Lung microvascular endothelial cell (primary cell): ENCODE results near the gene ZDHHC23. TPM values are rescaled to one million over a fixed set of nuclear protein-coding genes. Genes with fewer than 3 reads are reported as not detected.

ENCODE experiments used
- DNase-seq, 2 donors: peaks; one replicate each; pipeline versions ENCODE4 v3.0.0 to v3.0.0-alpha.2; 2010; ENCODE audit warnings: low read depth in 2 of 2
- total RNA-seq: library from RNA; depleted of rRNA; stranded (reverse); fragments of >200 nt; gene quantifications from 2 replicates; pipeline ENCODE4 v1.2.1, GENCODE V29; 2014

The ZDHHC23 gene
- total RNA-seq, 1 donor from 2014 or later: 20.6 TPM

DNA sequence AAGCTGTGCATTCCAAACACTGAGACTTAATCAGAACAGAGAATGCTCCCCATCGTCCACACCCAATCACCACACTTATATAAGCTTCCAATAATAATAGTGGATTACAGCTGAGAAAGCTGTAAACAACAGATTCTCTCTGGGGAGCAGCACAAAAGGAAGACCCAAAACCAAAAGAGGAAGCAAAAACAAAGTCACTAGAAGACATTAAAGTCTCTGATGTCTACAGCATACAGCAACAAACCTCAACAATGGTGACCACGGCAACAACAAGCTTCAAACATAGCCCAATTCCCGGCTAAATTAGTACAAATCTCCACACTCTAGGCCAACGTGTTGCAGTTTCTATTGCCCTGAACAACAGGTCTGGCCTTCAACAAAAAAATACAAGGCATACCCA lies 37.7 kb downstream of the ZDHHC23 start:
- peak; percentile 19 to 26 for DNase-seq

DNA sequence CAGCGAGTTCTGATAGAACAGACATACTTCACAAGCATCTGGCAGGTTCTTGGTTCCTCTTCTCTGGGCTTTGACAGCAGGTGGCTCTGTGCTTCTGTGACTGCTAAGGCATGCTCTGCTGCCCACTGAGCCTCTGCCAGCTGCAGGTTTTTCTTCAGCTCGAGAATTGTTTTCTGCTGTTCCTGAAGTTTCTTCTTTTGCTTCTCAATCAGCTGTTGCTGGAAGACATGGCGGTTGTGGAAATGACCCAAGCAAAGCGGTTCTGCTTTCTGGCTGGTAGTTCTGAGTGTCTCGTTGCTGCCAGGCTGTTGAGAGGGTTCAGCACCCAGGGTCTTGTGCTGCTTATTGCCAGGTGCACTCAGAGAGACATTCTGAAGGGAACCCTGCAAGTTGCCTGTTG lies 57.7 kb downstream of the ZDHHC23 start:
- no peak for DNase-seq

DNA sequence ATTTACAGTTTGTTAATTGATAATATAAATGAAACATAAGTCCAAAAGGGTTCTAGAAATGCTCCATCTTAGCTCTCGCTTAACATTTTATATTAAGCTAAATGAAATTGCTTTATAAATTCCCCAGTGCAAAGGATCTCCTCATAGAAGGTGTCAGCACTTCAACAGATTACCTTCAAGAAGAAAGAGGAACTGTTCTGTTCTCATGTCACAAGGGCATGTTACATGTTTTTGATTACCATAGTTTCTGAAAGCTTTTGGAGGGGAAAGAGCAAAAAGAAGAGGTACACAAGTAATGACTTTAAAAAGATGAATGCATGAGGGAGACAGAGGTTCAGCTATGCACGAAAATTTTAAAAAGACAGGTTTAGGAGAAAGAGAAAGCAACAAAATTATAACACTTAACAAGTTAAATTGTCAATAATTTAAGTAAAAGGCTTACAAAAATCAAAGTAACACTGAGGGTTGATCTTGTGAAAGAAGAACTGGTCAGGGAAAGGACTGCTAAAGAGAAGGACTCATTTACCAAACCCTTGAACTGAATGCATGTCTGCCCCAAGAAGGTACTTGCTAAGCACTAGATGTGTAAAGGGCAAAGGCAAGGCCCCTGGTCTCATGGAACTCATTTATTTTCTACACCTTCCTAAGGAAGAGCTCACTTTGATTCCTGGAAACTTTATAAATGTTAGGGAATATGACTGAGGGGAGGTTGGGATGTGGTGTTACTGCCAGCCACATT lies 63.4 kb downstream of the ZDHHC23 start:
- no peak for DNase-seq

Other genes starting within 250 kb of the ZDHHC23 start
- 102 and 140 TPM in 2 replicates for gene NAA50, start 201.8 kb upstream of the ZDHHC23 start, total RNA-seq
- 104 and 163 TPM in 2 replicates for gene ATP6V1A, start 201.0 kb upstream of the ZDHHC23 start, total RNA-seq
- gene GRAMD1C, start 109.2 kb upstream of the ZDHHC23 start, total RNA-seq: 19.2 and 25.6 TPM in 2 replicates
- gene CCDC191, start 108.5 kb downstream of the ZDHHC23 start, total RNA-seq: 0.44 and 0.79 TPM in 2 replicates
- gene QTRT2, start 108.7 kb downstream of the ZDHHC23 start, total RNA-seq: 26.2 and 28.8 TPM in 2 replicates
- not detected in 2 replicates for gene DRD3, start 231.0 kb downstream of the ZDHHC23 start, total RNA-seq